OCI-M2 (cell line): ENCODE results near the gene FFAR1.

ENCODE experiments used
- DNase-seq: peaks from one replicate; lab custom pipeline; 2025; ENCODE audit not compliant: unreplicated experiment; lab: John Stamatoyannopoulos, UW

Gene FFAR1

GRCh38 chr19:35347171-35347929, at the start of gene FFAR1:
Gene FFAR1, plus strand, starts transcription at chr19:35347902. Its CDS starts 3,650 bp downstream, at chr19:35351552.
- no peak for DNase-seq

- DNase-seq = no peak
Observed at GRCh38 chr19:35297922-35298321, 49.8 kb upstream of the FFAR1 start.

- DNase-seq = no peak
Observed at GRCh38 chr19:35298561-35298972, 49.1 kb upstream of the FFAR1 start.

- DNase-seq = no peak
Observed at GRCh38 chr19:35299523-35300338, 48.0 kb upstream of the FFAR1 start.

- DNase-seq = no peak
Observed at GRCh38 chr19:35300339-35300649, 47.4 kb upstream of the FFAR1 start.

GRCh38 chr19:35301961-35302360, 45.7 kb upstream of the FFAR1 start:
- no peak for DNase-seq

GRCh38 chr19:35302446-35302845, 45.3 kb upstream of the FFAR1 start:
- no peak for DNase-seq

- DNase-seq = no peak
Observed at GRCh38 chr19:35303357-35303915, 44.3 kb upstream of the FFAR1 start.

GRCh38 chr19:35304036-35304435, 43.7 kb upstream of the FFAR1 start:
- DNase-seq = no peak

- DNase-seq = no peak
Observed at GRCh38 chr19:35305181-35305580, 42.5 kb upstream of the FFAR1 start.

- DNase-seq = no peak
Observed at GRCh38 chr19:35306473-35307246, 41.0 kb upstream of the FFAR1 start.

- DNase-seq = no peak
Observed at GRCh38 chr19:35307931-35308330, 39.8 kb upstream of the FFAR1 start.

GRCh38 chr19:35308910-35309309, 38.8 kb upstream of the FFAR1 start:
- no peak for DNase-seq

- no peak for DNase-seq
Observed at GRCh38 chr19:35309481-35310279, 38.0 kb upstream of the FFAR1 start.

GRCh38 chr19:35310331-35310730, 37.4 kb upstream of the FFAR1 start:
- DNase-seq = no peak

GRCh38 chr19:35310811-35311465, 36.8 kb upstream of the FFAR1 start:
- DNase-seq = no peak

GRCh38 chr19:35311901-35312665, 35.6 kb upstream of the FFAR1 start:
- DNase-seq = no peak

- DNase-seq = no peak
Observed at GRCh38 chr19:35313587-35313986, 34.1 kb upstream of the FFAR1 start.

GRCh38 chr19:35314031-35314430, 33.7 kb upstream of the FFAR1 start:
- no peak for DNase-seq
